ENCODE data around the gene NADSYN1. TPM values are rescaled to one million over a fixed set of nuclear protein-coding genes. Genes with fewer than 3 reads are reported as not detected.
A peak's percentile ranks its signal among the peaks of the same experiment; 100 is the strongest.

Gene NADSYN1
- polyA plus RNA-seq, 6 donors from 2014 or later = 22.2 to 41.6 (median 32.1) TPM

DNA sequence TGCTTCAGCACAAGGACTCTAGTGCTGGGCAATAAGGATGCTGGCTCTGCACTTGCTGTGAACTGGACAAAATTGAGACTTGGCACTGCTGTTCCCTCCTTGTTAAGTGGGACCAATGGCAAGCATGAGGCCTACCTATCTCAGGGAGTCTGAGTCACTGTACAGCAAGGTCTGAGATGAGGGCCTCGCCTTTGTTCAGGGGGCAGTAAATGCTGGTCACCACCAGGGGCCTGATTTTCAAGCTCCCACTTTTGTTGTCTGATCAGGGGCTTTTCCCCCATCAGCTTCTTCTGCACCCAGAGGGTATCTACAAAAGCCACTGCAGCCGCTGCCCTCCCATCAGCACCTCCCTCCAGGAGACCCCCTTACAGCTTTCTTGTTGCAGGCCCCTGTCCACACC lies 27.6 kb upstream of the NADSYN1 start:
- ATAC-seq (ENCODE audit: low read depth in 2 of 2) = no peak
- Mint-ChIP-seq H3K9me3 (peaks cover 0 to 1% (median 0%) of the 10 kb centered on the region in 7 donors), H3K27ac (peak overlapping the region in 1 of 6 donors; percentile 67)

DNA sequence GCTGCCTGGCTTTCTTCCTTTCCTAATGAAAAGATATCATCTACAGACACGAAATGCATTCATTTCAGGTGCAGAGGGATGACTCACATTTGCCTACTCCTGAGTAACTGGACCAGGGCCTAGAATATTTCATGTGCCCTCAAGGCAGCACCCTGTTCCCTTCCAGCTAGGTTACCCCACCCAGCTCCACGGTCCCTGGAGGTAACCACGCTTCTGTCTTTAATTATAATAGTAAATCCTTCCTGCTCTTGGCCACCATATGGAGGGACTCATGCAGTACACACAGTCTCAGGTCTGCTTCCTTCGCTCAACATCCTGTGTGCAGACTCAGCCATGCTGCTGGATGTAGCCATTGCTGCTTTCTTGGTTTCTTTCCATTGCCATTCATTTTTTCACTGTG lies 27.1 kb upstream of the NADSYN1 start:
- Mint-ChIP-seq H3K9me3 (peaks cover 0 to 1% (median 0%) of the 10 kb centered on the region in 7 donors), H3K4me3 (peak overlapping the region in 1 of 8 donors; percentile 41), H3K27ac (peak overlapping the region in 1 of 6 donors; percentile 67), H3K4me1 (peaks cover 21 to 43% (median 37%) of the 10 kb centered on the region in 3 donors), H3K27me3 (peaks cover 0 to 11% (median 10%) of the 10 kb centered on the region in 3 donors), H3K36me3 (peaks cover 0 to 7% of the 10 kb centered on the region in 2 donors)
- DNase-seq (no peak), ATAC-seq (ENCODE audit: low read depth in 2 of 2) (peak in 1 of 2 donors; percentile 57)

More for the DNA sequence above, 27.6 kb upstream of the NADSYN1 start:
- H3K4me3 Mint-ChIP-seq = no peak overlapping the region
- peaks cover 0 to 11% (median 10%) of the 10 kb centered on the region in 3 donors for H3K27me3 Mint-ChIP-seq
- peaks cover 25 to 47% (median 40%) of the 10 kb centered on the region in 3 donors for H3K4me1 Mint-ChIP-seq
- peaks cover 0 to 7% of the 10 kb centered on the region in 2 donors for H3K36me3 Mint-ChIP-seq
- no peak for DNase-seq

DNA sequence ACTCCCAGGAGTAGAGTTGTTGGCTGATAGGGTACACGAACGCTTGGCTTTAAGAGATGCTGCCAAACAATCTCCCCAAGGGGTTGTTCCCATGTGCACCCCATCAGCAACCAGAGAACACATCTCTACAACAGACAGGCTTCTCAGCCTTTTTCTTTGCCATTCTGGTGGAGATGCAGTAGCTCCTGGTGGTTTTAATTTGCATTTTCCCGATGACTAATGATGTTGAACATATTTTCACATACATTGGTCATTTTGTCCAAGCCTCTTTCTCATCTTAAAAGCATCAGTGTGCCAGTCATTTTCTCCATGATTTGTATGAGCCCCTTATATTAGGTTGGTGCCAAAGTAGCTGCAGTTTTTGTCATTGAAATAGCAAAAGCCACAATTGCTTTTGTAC lies 26.6 kb upstream of the NADSYN1 start:
- H3K36me3 Mint-ChIP-seq = peaks cover 0 to 7% of the 10 kb centered on the region in 2 donors
- peaks cover 0 to 1% (median 0%) of the 10 kb centered on the region in 7 donors for H3K9me3 Mint-ChIP-seq
- DNase-seq (no peak), ATAC-seq (ENCODE audit: low read depth in 2 of 2) (no peak)
- H3K4me3 Mint-ChIP-seq = no peak overlapping the region
- H3K27ac Mint-ChIP-seq = no peak overlapping the region
- peaks cover 21 to 38% (median 32%) of the 10 kb centered on the region in 3 donors for H3K4me1 Mint-ChIP-seq
- peaks cover 0 to 11% (median 10%) of the 10 kb centered on the region in 3 donors for H3K27me3 Mint-ChIP-seq

DNA sequence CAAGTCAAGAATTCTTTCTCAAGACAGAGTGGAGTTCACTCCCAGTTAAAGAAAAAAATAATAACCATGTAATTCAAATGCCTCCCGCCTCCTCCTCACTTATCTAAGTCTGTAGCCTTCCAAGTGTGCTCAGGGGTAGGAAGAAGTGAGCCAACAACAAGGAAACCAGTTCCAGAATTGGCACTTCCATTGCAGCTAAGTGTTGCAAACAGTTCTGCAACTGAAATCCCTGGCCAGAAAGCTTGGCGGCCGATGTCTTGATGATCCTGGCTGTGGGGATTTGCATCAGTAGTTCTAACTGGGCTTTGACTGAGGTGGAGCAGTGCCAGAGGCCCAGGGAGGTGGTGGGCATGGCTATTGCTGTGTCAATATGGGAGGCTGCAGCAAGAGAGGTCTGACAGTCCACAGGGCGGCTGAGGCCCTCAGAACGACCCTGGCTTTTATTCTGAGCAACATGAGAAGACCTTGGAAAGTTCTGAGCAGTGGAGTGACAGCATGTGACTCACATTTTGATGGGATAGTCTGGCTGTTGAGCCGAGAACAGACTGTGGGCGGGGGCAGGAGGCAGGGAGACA lies 24.1 kb upstream of the NADSYN1 start:
- ATAC-seq (ENCODE audit: low read depth in 2 of 2) (no peak), DNase-seq (no peak)
- peaks cover 18 to 25% (median 18%) of the 10 kb centered on the region in 3 donors for H3K4me1 Mint-ChIP-seq
- peak overlapping the region in 1 of 6 donors; percentile 49 for H3K27ac Mint-ChIP-seq
- H3K9me3 Mint-ChIP-seq = peaks cover 0 to 1% (median 0%) of the 10 kb centered on the region in 7 donors
- peaks cover 0 to 11% (median 10%) of the 10 kb centered on the region in 3 donors for H3K27me3 Mint-ChIP-seq
- no peak overlapping the region for H3K4me3 Mint-ChIP-seq
- H3K36me3 Mint-ChIP-seq = peaks cover 0 to 7% of the 10 kb centered on the region in 2 donors

DNA sequence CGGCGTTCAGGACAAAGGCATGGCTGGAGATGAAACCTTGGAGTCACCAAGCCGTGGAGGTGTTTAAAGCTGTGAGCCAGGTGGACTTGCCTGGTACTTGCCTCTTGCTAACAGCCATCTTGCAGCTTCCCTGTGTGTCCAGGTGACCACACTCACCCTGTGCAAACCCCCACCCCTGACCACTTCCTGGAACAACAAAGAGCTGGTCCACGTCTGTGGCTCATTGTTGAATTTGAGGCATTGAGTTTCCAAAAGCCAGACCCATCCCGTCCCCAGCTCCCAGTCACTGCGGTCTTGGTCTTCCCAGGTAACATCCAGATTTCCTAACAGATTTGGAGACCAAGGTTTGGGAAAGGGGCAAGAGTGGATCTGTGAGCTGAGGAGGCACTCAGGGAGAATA lies 23.3 kb upstream of the NADSYN1 start:
- ATAC-seq (ENCODE audit: low read depth in 2 of 2) (no peak), DNase-seq (no peak)
- H3K27me3 Mint-ChIP-seq = peaks cover 0 to 11% (median 10%) of the 10 kb centered on the region in 3 donors
- H3K36me3 Mint-ChIP-seq = peaks cover 0 to 7% of the 10 kb centered on the region in 2 donors
- peaks cover 16 to 18% (median 18%) of the 10 kb centered on the region in 3 donors for H3K4me1 Mint-ChIP-seq
- H3K27ac Mint-ChIP-seq = no peak overlapping the region
- no peak overlapping the region for H3K4me3 Mint-ChIP-seq
- H3K9me3 Mint-ChIP-seq = peaks cover 0 to 1% (median 0%) of the 10 kb centered on the region in 7 donors

DNA sequence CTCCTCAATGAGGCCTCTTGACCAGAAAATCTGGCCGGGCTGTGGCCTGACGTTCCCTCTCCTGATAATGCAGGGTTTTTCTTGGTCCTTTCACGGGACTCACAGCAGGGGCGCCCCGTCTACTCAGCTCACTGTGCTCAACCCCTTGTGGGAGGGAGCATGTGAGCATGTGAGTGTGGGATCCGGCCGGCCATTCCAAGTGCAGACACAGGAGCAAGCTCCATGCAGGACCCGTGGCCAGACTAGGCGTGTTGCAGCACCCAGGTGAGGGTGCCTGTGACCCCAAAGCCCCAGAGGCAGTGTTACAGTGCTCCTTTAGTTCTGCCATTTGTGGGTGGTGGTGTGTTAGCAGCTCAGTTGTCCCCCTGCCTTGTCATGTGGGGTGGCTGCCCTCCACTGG lies 22.8 kb upstream of the NADSYN1 start:
- Mint-ChIP-seq H3K27ac (no peak overlapping the region), H3K9me3 (peaks cover 0 to 1% (median 0%) of the 10 kb centered on the region in 7 donors), H3K27me3 (peaks cover 0 to 11% (median 10%) of the 10 kb centered on the region in 3 donors), H3K36me3 (peaks cover 0 to 7% of the 10 kb centered on the region in 2 donors), H3K4me1 (peaks cover 16 to 18% (median 18%) of the 10 kb centered on the region in 3 donors), H3K4me3 (no peak overlapping the region)
- ATAC-seq (ENCODE audit: low read depth in 2 of 2) = no peak
- no peak for DNase-seq

DNA sequence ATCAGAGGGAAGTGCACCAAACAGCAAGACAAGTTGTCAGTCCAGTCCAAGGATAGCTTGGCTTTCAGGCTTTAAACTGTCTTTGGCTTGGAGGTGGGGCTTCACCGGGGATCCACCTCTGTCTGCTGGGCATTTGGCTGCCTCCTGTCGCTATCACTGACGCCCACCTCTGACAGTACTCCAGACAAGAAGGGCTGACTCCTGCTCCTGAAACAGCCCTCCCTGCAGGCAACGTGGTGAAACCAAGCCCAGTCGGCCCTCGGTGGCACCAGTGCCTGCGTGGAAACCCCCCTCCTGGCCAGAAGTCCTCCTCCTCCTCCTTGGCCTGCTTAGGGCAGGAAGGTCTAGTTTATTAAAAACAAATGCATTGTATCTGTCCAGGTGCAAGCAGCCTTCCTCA lies 21.7 kb upstream of the NADSYN1 start:
- Mint-ChIP-seq H3K4me1 (peaks cover 7 to 12% (median 9%) of the 10 kb centered on the region in 3 donors), H3K36me3 (peaks cover 0 to 7% of the 10 kb centered on the region in 2 donors), H3K4me3 (no peak overlapping the region), H3K27me3 (peaks cover 0 to 11% (median 10%) of the 10 kb centered on the region in 3 donors), H3K9me3 (no peaks in the 10 kb centered on the region), H3K27ac (no peak overlapping the region)
- DNase-seq = no peak
- no peak for ATAC-seq (ENCODE audit: low read depth in 2 of 2)

DNA sequence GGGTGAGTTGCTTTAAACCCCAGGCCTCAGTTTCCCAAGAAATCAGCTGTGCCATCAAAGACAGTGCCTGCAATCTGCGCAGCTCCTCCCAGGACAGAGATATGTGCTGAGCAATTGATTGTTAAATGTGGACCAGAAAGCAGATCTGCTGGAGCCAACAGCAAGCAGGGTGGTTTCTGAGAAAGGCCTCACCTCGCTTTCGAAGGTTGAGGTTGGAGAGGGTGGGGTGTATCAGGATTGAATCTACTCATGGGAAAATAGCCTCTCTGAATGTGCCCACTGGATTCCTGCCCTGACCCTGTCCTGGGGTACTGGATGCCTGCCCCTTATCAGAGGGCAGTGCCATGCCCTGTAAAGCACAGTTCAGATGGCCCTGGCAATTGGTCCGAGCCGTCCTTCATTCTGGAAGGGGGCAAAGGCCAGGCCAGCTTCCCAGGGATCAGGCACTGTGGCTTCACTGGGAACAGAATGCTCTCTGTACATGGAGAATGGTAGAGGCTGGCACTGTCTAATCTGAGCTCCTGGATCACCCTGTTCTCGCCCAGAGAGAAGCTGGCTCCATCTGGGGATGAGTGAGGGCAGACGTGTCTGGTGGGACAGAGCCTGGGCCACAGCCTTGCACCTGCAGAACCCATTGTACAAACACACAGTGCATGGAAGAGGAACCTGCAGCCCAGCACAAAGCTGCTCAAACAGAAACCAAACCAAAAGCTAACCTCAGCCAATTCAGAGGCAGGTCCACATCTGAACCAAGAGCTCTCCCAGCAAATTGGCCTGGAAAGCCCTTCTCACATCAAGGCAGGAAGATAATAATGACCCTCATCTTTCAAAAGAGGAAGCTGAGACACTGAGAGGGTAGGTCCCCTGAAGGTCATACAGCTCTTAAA lies 20.0 kb upstream of the NADSYN1 start:
- peaks cover 0 to 7% of the 10 kb centered on the region in 2 donors for H3K36me3 Mint-ChIP-seq
- H3K27me3 Mint-ChIP-seq = peaks cover 0 to 11% (median 10%) of the 10 kb centered on the region in 3 donors
- peaks cover 0 to 7% (median 5%) of the 10 kb centered on the region in 3 donors for H3K4me1 Mint-ChIP-seq
- H3K4me3 Mint-ChIP-seq = no peak overlapping the region
- DNase-seq (no peak), ATAC-seq (ENCODE audit: low read depth in 2 of 2) (no peak)
- H3K27ac Mint-ChIP-seq = no peak overlapping the region
- no peaks in the 10 kb centered on the region for H3K9me3 Mint-ChIP-seq

DNA sequence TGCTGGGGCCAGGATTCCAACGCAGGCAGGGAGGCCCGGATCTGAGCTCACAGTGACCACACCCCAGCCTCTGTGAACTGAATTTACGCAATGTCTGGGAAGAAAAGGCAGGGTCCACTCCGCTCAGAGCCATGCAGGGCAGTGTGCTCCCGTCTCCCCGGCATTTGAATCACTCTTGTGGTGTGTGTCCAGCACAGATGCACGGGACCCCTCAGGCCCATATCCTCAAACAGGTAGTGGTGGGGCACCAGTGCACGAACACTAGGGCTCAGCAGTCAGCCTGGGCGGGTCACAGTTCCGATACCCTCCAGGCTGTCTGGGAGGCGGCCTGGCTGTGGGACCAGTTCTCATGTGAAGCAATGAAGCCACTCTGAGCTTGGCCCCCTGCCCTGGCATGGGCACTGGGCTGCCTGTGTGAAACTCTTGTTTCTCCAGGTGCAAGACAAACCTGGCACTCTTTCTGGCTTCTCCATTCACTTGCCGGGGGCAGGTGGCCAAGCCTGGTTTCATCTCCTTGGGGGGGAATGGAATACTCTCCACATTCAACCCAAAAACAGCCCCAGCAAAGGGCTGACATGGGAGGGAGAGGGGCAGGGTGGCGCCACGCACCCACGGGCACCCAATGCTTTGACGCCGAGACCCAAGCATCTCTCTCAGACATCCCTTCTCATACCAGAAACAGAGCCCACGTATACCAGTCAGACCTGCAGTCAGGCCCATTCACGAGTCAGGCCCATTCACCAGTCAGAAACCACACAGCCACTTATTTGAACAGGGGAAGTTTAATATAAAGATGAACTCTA lies 19.2 kb upstream of the NADSYN1 start:
- peaks cover 0 to 7% (median 5%) of the 10 kb centered on the region in 3 donors for H3K4me1 Mint-ChIP-seq
- peaks cover 0 to 5% of the 10 kb centered on the region in 2 donors for H3K36me3 Mint-ChIP-seq
- peak overlapping the region in 1 of 6 donors; percentile 3 for H3K27ac Mint-ChIP-seq
- no peak for DNase-seq
- ATAC-seq (ENCODE audit: low read depth in 2 of 2) = no peak
- H3K9me3 Mint-ChIP-seq = no peaks in the 10 kb centered on the region
- no peak overlapping the region for H3K4me3 Mint-ChIP-seq
- peaks cover 0 to 9% (median 9%) of the 10 kb centered on the region in 3 donors for H3K27me3 Mint-ChIP-seq

DNA sequence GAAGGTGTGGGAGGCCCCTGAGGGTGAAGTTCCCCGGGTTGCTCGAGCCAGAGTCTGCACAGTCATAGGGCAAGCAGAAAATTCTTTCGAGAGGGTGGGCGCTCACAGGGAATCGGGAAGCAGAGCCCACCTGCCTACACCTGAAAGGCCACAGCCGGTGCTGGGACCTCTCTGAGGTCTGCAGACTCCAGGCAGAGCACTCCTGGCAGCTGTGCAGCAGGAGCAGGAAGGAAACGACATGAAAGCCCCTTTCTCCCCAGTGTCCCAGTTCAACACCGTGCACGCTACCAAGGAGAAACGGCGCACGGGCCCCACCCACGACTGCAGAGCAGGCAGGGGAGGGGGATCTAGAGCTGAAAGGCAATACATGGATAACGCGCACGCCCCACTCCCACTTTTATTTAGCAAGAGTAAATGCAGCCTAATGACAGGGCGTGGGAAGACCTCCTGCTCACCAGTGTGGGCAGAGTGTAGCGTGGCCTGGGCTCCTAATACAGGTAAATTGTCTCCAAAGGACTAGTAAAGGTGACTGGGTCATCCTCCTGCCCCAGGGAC lies 18.4 kb upstream of the NADSYN1 start:
- DNase-seq (no peak), ATAC-seq (ENCODE audit: low read depth in 2 of 2) (no peak)
- Mint-ChIP-seq H3K4me3 (no peak overlapping the region), H3K4me1 (peaks cover 0 to 3% (median 2%) of the 10 kb centered on the region in 3 donors), H3K27ac (no peak overlapping the region), H3K9me3 (no peaks in the 10 kb centered on the region), H3K27me3 (peaks cover 0 to 1% (median under 1%) of the 10 kb centered on the region in 3 donors), H3K36me3 (peaks cover under 1 to 2% of the 10 kb centered on the region in 2 donors)

DNA sequence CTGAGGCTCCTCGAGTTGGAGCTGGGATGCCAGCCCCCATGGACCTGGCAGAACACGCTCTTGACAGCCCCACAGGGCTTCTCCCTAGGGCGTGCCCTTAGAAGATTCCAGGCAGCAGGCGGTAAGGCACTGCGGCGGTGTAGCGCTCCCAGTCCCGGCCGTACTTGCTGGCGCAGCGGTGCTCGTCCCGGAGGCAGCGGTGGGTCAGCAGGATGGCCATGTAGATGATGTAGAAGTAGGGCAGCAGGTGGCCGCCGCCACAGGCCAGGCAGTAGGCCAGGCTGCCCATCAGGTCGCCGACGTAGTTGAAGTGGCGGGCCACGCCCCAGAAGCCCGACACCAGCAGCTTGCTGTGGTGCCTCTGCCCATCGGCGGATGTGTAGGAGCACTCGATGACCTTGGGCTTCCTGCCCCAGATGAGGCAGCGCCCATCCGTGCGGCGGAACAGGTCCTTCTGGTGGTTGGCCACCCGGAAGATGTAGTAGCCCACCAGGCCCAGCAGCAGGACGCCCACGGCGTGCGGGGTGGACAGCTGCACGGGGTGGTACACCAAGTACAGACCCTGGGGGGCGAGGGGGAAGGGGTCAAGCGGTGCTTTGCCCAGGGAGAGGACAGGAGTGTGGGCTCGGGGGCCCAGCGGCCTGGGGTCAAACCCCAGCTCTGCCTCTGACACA lies 17.6 kb upstream of the NADSYN1 start:
- no peaks in the 10 kb centered on the region for H3K9me3 Mint-ChIP-seq

DNA sequence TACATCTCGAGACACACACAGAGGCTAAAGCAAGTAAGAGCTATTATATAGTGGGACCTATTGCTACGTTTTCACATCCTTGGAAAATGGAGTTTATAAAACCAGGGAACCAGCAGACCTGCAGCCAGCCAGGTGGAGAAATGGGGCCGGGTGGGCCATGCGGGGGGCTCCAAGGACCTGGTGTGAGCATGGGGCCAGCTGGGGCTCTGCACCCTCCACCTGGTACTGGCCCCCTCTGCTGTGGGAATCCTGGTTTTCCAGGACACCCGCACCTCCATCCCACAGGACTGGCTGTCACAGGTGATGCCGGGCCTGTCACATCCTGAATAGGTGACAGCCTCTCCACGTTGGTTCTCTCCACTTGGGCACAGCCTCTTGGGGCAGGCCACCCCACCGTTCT lies 16.1 kb upstream of the NADSYN1 start:
- H3K27ac Mint-ChIP-seq = no peak overlapping the region
- H3K27me3 Mint-ChIP-seq = no peaks in the 10 kb centered on the region
- H3K4me1 Mint-ChIP-seq = peaks cover 0 to 3% (median 2%) of the 10 kb centered on the region in 3 donors
- peaks cover 5 to 19% of the 10 kb centered on the region in 2 donors for H3K36me3 Mint-ChIP-seq
- no peak for DNase-seq
- no peak for ATAC-seq (ENCODE audit: low read depth in 2 of 2)
- no peaks in the 10 kb centered on the region for H3K9me3 Mint-ChIP-seq
- H3K4me3 Mint-ChIP-seq = no peak overlapping the region

More for the DNA sequence above, 17.6 kb upstream of the NADSYN1 start:
- ATAC-seq (ENCODE audit: low read depth in 2 of 2) (no peak), DNase-seq (no peak)
- Mint-ChIP-seq H3K4me1 (peaks cover 0 to 3% (median 2%) of the 10 kb centered on the region in 3 donors), H3K4me3 (no peak overlapping the region), H3K27me3 (no peaks in the 10 kb centered on the region), H3K27ac (peak overlapping the region in 1 of 6 donors; percentile 89), H3K36me3 (peaks cover 5 to 10% of the 10 kb centered on the region in 2 donors)

Measured in naive B cell (primary cell).